ENCODE measurements around the gene KSR2.

GRCh38 chr12:117502233-117502632, 466.6 kb downstream of the KSR2 start:
- TF ChIP-seq ZNF592 (IDR thresholded peaks at IDR 0.05): no peak
- no peak for TF ChIP-seq LARP7 (IDR thresholded peaks at IDR 0.05)
- TF ChIP-seq CTCF (IDR thresholded peaks at IDR 0.05 in 2 of 3, conservative IDR thresholded peaks at IDR 0.05 in 1 of 3; ENCODE audit: control insufficient read depth in 2 of 3, extremely low read depth in 1 of 3, insufficient read depth in 1 of 3, low read depth in 3 of 3, low read length in 3 of 3): no peak

Data from GM12878 (cell line).